NCI-H2196 treated with DMSO at 0.1 percent for 48 hours (cell line): ENCODE data around the gene NAV3.

Source experiments
- DNase-seq: peaks from one replicate; lab custom pipeline; 2025; ENCODE audit not compliant: unreplicated experiment; lab: John Stamatoyannopoulos, UW

NAV3 gene

GRCh38 chr12:78036874-78037273 lies 206.2 kb downstream of the NAV3 start:
- DNase-seq = no peak

GRCh38 chr12:78037707-78038106 lies 207.0 kb downstream of the NAV3 start:
- DNase-seq = no peak

GRCh38 chr12:78038541-78038940 lies 207.8 kb downstream of the NAV3 start:
- no peak for DNase-seq

DNA sequence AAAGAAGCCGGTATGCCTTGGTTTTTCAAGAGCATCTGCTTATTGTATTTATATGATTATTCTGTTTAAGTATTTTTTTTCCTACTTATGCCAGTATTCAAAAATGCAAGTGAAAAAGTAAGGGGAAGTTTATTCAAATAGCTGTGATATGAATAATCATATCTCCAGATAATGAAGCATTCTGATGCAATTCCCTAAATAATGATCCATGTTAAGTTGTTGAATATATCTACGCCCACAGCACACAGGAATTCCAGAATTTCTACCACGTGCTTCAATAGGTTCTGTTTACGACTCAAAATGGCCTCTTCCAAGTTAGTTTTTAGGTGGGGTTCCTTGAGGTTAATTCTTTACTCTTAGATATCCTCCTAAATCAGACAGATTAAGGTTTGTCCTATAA lies 208.3 kb downstream of the NAV3 start:
- DNase-seq = no peak

DNA sequence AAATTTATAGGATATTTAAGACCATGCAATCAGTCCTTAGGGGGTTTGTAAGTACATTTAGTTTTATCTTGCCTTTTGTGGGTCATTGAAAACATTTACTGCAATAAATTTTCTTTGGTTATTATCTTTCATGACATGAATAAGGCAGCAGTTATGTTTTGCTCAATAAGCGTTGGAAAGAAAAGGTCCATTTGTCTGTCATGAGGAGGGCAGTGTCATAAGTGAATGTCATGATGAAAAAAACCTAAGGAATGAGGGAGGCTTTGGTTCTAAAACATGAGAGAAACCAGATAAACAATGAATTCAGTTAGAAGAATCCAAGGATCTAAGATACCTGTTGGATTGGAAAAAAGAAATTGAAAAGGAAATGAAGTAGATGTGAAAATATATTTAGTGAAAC lies 209.4 kb downstream of the NAV3 start:
- DNase-seq = no peak

DNA sequence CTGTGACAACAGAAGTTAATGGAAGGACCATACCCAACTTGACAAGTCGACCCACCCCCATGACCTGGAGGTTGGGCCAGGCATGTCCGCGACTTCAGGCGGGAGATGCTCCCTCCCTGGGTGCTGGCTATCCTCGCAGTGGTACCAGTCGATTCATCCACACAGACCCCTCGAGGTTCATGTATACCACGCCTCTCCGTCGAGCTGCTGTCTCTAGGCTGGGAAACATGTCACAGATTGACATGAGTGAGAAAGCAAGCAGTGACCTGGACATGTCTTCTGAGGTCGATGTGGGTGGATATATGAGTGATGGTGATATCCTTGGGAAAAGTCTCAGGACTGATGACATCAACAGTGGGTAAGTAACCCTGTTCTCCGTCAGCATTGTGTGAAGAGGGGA lies 220.1 kb downstream of the NAV3 start:
- DNase-seq = no peak

GRCh38 chr12:78055545-78055944 lies 224.9 kb downstream of the NAV3 start:
- no peak for DNase-seq

GRCh38 chr12:78057075-78057474 lies 226.4 kb downstream of the NAV3 start:
- DNase-seq = no peak

DNA sequence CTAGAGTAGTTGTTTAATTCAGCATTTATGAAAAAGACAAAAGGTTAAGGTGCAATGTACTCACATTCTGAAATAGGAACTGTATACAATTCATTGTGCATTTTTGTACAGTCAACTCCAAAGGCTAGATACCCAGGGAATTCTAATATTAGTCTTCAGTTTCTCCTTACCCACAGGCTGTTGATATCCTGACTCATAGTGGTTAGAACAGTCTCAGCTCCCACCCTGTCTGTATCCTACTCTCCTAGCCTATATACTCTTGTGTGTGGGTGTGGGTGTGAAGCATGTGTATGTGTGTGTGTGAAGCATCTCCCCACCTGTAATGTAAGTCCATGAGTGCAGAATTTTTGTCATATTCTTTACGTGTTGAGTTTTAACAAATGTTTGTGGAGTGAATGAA lies 229.5 kb downstream of the NAV3 start:
- DNase-seq = no peak

GRCh38 chr12:78062786-78063185 lies 232.1 kb downstream of the NAV3 start:
- DNase-seq = no peak

DNA sequence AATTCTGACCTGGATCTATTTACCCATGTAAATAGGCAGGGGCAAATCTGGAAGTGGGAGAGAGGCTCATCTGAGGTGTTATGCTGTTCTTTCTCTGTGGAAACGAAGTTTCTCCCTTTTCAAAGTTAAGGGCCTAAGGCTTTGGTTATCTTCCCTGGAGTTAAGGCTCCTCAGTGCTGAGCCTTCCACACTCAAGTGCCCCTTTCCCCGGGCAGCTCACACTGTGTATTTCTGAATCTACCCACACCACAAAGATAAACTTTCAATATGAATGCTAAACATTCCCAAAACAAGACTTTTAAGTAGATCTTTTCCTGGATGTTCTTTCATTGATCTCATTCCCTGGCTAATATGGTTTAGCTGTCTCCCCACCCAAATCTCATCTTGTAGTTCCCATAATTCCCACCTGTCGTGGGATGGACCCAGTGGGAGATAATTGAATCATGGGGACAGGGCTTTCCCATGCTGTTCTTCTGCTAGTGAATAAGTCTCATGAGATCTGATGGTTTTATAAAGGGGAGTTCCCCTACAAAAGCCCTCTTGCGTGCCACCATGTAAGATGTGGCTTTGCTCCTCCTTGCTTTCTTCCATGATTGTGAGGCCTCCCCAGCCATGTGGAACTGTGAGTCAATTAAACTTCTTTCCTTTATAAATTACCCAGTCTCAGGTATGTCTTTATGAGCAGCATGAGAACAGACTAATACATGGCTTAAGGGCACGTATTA lies 251.1 kb downstream of the NAV3 start:
- DNase-seq = no peak

- DNase-seq = no peak
Measured at GRCh38 chr12:78085542-78086182, 255.0 kb downstream of the NAV3 start.

DNA sequence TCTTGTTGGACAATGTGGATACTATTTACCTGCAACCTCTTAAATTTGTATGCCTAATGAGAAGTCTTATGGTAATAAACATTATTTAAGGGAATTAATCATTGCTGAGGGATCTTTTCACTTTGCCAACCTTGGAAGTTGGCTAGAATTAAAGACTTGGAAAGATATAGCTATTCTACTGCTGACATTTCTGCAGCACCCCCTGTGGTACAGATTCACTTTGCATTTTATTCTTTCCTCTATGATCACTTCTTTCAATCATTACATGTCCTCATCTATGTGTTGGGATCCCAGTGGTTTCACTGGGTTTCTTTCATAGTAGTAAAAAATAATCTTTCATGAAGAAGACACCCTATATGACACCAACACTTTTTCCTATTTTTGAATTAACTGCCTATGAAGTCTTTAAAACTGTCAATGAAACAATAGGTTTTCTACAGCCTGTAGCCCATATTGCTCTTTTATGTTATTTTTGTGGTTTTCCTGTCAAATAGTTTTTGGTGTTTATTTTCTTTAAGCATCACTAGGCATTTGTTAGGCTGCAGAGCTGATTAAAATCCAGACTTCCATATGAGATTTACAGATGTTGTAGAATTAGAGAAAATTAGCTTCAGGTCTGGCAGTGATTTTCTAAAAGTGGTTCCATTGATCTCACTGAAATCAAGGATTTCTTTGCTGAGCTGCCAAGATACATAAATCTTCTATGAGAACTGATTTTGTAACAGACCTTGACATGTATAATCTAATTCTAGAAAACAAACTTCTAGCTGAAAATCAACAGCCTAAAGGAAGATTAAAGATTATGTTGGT lies 256.1 kb downstream of the NAV3 start:
- no peak for DNase-seq

DNA sequence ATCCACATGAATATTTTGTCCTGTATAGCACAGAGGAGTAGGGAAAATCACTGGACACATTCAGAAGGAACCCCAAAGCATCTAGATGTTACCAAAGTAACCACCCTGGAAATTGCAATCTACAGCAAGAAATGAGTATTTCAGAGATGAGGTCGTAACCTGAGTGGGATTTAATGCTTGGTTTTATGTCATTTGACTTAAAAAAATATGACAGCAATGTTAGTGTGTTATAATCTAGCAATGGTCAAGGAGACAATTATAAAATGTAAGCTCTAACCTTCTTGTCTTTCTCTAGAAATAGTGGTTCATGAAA lies 256.6 kb downstream of the NAV3 start:
- no peak for DNase-seq

- DNase-seq = no peak
Measured at GRCh38 chr12:78088391-78088832, 257.7 kb downstream of the NAV3 start.

GRCh38 chr12:78090266-78090665 lies 259.6 kb downstream of the NAV3 start:
- DNase-seq = no peak

- no peak for DNase-seq
Measured at GRCh38 chr12:78095623-78096022, 264.9 kb downstream of the NAV3 start.

GRCh38 chr12:78096909-78097597 lies 266.4 kb downstream of the NAV3 start:
- DNase-seq = no peak

DNA sequence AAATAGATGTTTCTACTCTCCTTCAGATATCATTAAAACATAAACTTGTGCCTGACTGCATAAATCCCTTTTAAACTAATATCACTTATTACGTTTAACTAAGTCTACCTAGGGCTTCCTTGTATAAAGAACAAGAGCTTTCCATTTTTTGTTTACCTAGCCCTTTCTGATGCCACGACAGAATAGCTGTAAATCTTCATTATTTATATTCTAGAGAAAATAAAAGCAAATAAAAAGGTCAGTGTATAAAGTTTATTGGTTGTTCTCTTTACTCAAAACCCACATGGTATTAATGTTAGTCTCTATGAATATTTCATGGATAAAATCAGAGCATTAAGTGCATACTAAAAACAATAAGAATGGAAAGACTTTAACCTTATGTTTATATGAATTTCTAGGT lies 269.1 kb downstream of the NAV3 start:
- no peak for DNase-seq

DNA sequence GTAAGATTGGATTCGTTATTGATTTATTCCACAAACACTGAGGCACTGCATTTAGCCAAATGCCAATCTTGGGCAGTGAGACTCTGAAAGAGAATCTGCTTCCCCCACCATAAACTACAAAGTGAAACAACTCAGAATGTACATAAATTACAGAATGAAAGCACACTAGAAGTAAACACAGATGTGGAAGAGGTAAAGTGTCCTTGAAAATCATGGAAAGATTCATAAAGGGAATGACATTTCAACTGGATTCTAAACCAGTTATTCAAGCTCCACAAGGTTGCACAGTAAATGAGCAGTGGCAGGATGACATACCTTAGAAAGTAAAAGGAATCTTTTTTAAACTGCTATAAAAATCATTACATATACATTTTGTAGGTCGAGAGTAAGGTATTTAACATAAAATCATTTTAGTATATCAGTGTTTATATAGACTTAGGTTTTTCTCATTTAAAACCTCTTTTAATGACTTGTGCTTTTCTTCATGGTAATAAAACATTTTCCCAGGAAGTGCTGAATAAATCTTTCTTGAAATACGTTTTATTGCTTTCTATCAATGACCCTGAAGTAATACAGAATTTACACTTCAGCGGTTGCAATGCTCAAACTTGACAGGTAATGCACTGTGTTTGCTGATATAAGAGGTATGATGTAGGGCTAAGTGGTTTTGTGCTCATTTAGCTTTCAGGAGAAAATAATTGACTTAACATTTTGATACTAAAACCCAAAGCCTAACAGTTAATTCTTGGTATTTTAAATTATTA lies 270.6 kb downstream of the NAV3 start:
- no peak for DNase-seq
